ENCODE measurements around the gene PLCH1. TPM values are rescaled to one million over a fixed set of nuclear protein-coding genes. Genes with fewer than 3 reads are reported as not detected.

PLCH1 gene
- total and polyA plus RNA-seq, 9 of the 15 experiments (the other 6 are each of a cell fraction or from before 2014, with no cell fraction given) = 0.17 to 0.62 (median 0.40) TPM

GRCh38 chr3:155334914-155335723, 409.8 kb downstream of the PLCH1 start (continued):
- peak; percentile 27; the same call in 1 of the 2 replicates for TF ChIP-seq ZBTB40 (IDR thresholded peaks at IDR 0.05)
- TF ChIP-seq ZBTB40 (CRISPR knock-in tag; IDR thresholded peaks at IDR 0.05) = no peak
- no peak for TF ChIP-seq USF1 (CRISPR knock-in tag; IDR thresholded peaks at IDR 0.05)
- no peak for TF ChIP-seq NR1H2 (CRISPR knock-in tag; IDR thresholded peaks at IDR 0.05)
- no peak for TF ChIP-seq TARDBP (IDR thresholded peaks at IDR 0.05)
- no peak for TF ChIP-seq CTCFL (IDR thresholded peaks at IDR 0.05; ENCODE audit: borderline replicate concordance, insufficient read depth, low read depth, low read length, poor library complexity, severe bottlenecking)
- TF ChIP-seq HMGXB4 (CRISPR knock-in tag; IDR thresholded peaks at IDR 0.05) = no peak

All from K562 (cell line).